ENCODE measurements around the gene GP5.

GRCh38 chr3:194387926-194388418 is 11.1 kb downstream of the GP5 start:
- TF ChIP-seq CTCF (conservative IDR thresholded peaks at IDR 0.05) (no peak), EZH2 (IDR thresholded peaks at IDR 0.05; ENCODE audit: low read depth) (no peak)
